Kidney (tissue), 14 donors: ENCODE measurements around the gene WDR64. TPM values are rescaled to one million over a fixed set of nuclear protein-coding genes. Genes with fewer than 3 reads are reported as not detected.

Experiments
- DNase-seq, 5 donors: peaks; one replicate each; pipeline ENCODE4 v3.0.0-alpha.2; 2013 to 2020
- FAIRE-seq: peaks from 2 replicates; lab custom pipeline; 2012; peaks lifted over from hg19 to GRCh38; lab: Jason Lieb, UNC
- H3K27ac ChIP-seq, 2 donors: one replicate each; pipeline ENCODE4 v1.7.0; 2013; ENCODE audit warnings: low read depth in 2 of 2, low read length in 2 of 2, inconsistent platforms in 1 of 2
- H3K27me3 ChIP-seq: one replicate; pipeline ENCODE4 v1.7.1; 2013; ENCODE audit warnings: low read length, inconsistent platforms; ENCODE audit not compliant: control insufficient read depth, insufficient read depth
- H3K36me3 ChIP-seq, 3 donors: one replicate each; pipeline versions ENCODE4 v1.7.0 to v1.7.1; 2013; ENCODE audit warnings: low read length in 3 of 3, control low read depth in 1 of 3, inconsistent platforms in 1 of 3; ENCODE audit not compliant: insufficient read depth in 3 of 3, control insufficient read depth in 2 of 3
- H3K4me1 ChIP-seq, 3 donors: one replicate each; pipeline versions ENCODE4 v1.7.0 to v1.7.1; 2013; ENCODE audit warnings: low read length in 3 of 3, inconsistent platforms in 1 of 3, low read depth in 1 of 3; ENCODE audit not compliant: control insufficient read depth in 2 of 3, insufficient read depth in 2 of 3
- H3K4me3 ChIP-seq, 3 donors: one replicate each; pipeline versions ENCODE4 v1.7.0 to v1.8.1; 2013; ENCODE audit warnings: low read length in 3 of 3, control low read depth in 1 of 3, inconsistent platforms in 1 of 3
- H3K9ac ChIP-seq, 3 donors: one replicate each; pipeline versions ENCODE4 v1.7.0 to v1.7.1; 2013; ENCODE audit warnings: low read length in 3 of 3, control low read depth in 1 of 3, inconsistent platforms in 1 of 3
- H3K9me3 ChIP-seq, 3 donors: one replicate each; pipeline versions ENCODE4 v1.7.0 to v1.7.1; 2013; ENCODE audit warnings: low read length in 3 of 3, control low read depth in 1 of 3, inconsistent platforms in 1 of 3; ENCODE audit not compliant: control insufficient read depth in 2 of 3, insufficient read depth in 1 of 3
- CTCF ChIP-seq: IDR thresholded peaks from 3 replicates; pipeline ENCODE4 v1.5.1; 2012; ENCODE audit warnings: mild to moderate bottlenecking, moderate library complexity, borderline replicate concordance; ENCODE audit not compliant: insufficient read depth; ENCODE audit errors: extremely low read depth
- intact Hi-C: fragments of 100-400 bp; cut with DNase I; formaldehyde crosslinking; loops from one replicate; pipeline ENCODE4 v1.11.1; 2022
- polyA plus RNA-seq: library from polyadenylated mRNA; stranded (reverse); fragments of 350-450 nt; fragmentation: Illumina TruSeq; extraction: RNeasy Lipid Tissue Mini Kit (QIAGEN cat#74804); gene quantifications from one replicate; pipeline ENCODE4 v1.2.3, GENCODE V29; 2014; ENCODE audit warnings: low read depth, low replicate concordance; ENCODE audit not compliant: insufficient read depth
- total RNA-seq: library from RNA; stranded (reverse); fragmentation: NEBNext Ultra II Directional; extraction: Animal tissue kit (Norgen Biotek cat#: 25700); gene quantifications from one replicate; pipeline ENCODE4 v1.2.1, GENCODE V29; 2021
- donor health status: control.
- donor health status: control.
- donor health status: control.
- donor health status: control.
- donor health status: control.
- donor health status: DM: yes; HTN: yes; CAD: no.
- donor health status: Normal renal cell carcinoma (clear cell type).

Gene WDR64
- total and polyA plus RNA-seq, 2 donors from 2014 or later = not detected

- Histone ChIP-seq H3K36me3 (no peaks in the 10 kb centered on the region), H3K9ac (no peak overlapping the region), H3K4me3 (no peak overlapping the region), H3K27me3 (no peaks in the 10 kb centered on the region), H3K9me3 (no peaks in the 10 kb centered on the region), H3K27ac (no peak overlapping the region), H3K4me1 (peaks cover 0 to 3% (median 0%) of the 10 kb centered on the region in 3 donors)
- intact Hi-C loops = no loop called here
- FAIRE-seq (no peak), DNase-seq (no peak)
- no peak for TF ChIP-seq CTCF
These were observed 14.5 kb upstream of the WDR64 start for GRCh38 chr1:241637604-241638003.

DNA sequence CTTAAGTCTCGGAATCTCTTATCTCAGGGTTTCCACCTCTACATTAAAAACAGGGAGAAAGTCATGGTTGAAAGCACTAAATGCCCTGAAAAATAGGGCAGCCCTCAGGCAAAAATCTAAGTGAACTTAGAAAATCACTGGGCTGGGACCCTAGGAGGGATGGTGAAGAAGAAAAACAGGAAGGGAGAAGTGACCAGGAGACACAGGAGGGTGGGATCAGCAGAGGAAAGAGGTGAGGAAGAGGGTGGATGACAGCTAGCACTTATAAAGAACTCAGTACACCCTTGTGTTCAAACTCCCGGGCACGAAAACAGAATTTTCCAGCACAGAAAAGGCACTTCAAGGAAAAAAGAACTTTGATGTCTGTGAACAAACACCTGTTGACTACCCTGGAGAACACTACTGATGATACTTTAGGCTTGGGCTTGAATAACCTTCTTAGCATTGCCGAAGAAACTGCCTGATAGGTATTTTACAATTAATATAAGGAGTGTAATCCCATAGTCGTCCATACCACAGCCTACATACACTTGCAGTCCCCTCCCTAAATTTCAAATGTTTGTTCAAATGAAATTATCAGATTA lies 13.9 kb upstream of the WDR64 start:
- Histone ChIP-seq H3K9ac (no peak overlapping the region), H3K27me3 (no peaks in the 10 kb centered on the region), H3K27ac (no peak overlapping the region), H3K36me3 (no peaks in the 10 kb centered on the region), H3K4me1 (peaks cover 0 to 3% (median 0%) of the 10 kb centered on the region in 3 donors), H3K4me3 (peak overlapping the region in 1 of 3 donors; percentile 90), H3K9me3 (no peaks in the 10 kb centered on the region)
- DNase-seq = no peak
- no peak for FAIRE-seq
- intact Hi-C loops = no loop called here
- no peak for TF ChIP-seq CTCF

- no peak overlapping the region for H3K27ac ChIP-seq
These were observed 13.0 kb upstream of the WDR64 start for GRCh38 chr1:241638909-241639622.

More at GRCh38 chr1:241638909-241639622, 13.0 kb upstream of the WDR64 start:
- intact Hi-C loops = no loop called here
- no peaks in the 10 kb centered on the region for H3K27me3 ChIP-seq
- H3K4me1 ChIP-seq = peaks cover 0 to 3% (median 0%) of the 10 kb centered on the region in 3 donors
- no peak for FAIRE-seq
- H3K4me3 ChIP-seq = peak overlapping the region; percentile 50 to 91 (median 90)
- peak overlapping the region; percentile 7 to 46 (median 43) for H3K9ac ChIP-seq
- no peaks in the 10 kb centered on the region for H3K9me3 ChIP-seq
- peak in 2 of 5 donors; percentile 51 to 52 for DNase-seq
- TF ChIP-seq CTCF = no peak
- H3K36me3 ChIP-seq = no peaks in the 10 kb centered on the region
